GM12864 (cell line): ENCODE measurements around the gene RBM46.

Source experiments
- DNase-seq: peaks from one replicate; pipeline ENCODE4 v3.0.0-alpha.2; 2011; ENCODE audit warnings: low read depth
- H3K4me3 ChIP-seq: 2 replicates; pipeline ENCODE4 v1.5.1; 2011; ENCODE audit warnings: mild to moderate bottlenecking, low read depth, low read length, control low read depth
- TF ChIP-seq, protein P1 (sequence below): IDR thresholded peaks from 2 replicates; pipeline ENCODE4 v1.5.1; 2011; ENCODE audit warnings: low read depth, mild to moderate bottlenecking, moderate library complexity, low read length, control low read depth, inconsistent platforms; ENCODE audit errors: missing control alignments

RBM46 gene, protein sequence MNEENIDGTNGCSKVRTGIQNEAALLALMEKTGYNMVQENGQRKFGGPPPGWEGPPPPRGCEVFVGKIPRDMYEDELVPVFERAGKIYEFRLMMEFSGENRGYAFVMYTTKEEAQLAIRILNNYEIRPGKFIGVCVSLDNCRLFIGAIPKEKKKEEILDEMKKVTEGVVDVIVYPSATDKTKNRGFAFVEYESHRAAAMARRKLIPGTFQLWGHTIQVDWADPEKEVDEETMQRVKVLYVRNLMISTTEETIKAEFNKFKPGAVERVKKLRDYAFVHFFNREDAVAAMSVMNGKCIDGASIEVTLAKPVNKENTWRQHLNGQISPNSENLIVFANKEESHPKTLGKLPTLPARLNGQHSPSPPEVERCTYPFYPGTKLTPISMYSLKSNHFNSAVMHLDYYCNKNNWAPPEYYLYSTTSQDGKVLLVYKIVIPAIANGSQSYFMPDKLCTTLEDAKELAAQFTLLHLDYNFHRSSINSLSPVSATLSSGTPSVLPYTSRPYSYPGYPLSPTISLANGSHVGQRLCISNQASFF

DNA sequence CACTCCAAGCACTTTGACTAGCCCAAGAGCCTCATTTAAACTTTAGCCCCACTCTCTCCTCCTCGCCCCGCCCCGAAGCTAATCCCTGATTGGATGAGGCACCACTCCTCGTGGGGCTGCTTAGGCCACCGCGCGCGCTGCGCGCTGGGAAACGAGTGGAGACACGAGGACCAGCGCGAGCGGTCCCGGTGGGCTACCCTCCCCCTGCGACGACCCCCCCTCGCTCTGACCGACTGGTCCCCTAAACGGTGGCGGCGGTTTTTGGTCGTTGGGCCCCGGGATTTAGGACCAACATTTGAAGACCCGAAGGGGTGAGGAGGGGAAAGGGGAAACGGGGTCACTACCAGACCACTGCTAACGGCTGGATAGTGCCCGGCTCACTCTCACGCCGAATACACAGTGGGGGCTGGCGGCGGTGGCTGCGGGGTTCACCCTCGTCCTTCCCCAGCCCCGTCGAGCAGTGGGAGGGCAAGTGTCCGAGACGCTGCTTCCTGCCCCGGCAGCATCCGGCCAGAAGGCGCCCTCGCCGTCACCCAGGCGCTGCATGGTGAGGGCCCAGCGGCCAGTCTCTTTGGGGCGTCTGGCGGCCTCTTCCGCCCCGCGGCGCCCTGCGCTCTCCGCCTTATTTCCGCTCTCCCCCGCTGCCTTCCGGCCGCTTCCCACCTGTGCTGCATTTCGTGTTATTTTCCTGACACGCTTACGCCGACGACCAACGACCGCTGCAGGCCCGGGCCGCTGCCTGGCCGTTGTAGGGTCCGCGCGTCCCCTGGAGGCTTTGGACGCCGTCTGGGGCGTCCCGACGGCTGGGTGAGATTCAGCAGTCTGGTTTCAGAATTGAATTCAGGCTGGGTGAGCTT is at the start of gene RBM46:
RBM46 (plus strand) TSS at position 147 of the 857 bp plus-strand sequence. CDS start 15,481 bp downstream, outside the sequence.
- H3K4me3 ChIP-seq = no peak within 1 kb of the TSS
- TF ChIP-seq, protein P1, sequence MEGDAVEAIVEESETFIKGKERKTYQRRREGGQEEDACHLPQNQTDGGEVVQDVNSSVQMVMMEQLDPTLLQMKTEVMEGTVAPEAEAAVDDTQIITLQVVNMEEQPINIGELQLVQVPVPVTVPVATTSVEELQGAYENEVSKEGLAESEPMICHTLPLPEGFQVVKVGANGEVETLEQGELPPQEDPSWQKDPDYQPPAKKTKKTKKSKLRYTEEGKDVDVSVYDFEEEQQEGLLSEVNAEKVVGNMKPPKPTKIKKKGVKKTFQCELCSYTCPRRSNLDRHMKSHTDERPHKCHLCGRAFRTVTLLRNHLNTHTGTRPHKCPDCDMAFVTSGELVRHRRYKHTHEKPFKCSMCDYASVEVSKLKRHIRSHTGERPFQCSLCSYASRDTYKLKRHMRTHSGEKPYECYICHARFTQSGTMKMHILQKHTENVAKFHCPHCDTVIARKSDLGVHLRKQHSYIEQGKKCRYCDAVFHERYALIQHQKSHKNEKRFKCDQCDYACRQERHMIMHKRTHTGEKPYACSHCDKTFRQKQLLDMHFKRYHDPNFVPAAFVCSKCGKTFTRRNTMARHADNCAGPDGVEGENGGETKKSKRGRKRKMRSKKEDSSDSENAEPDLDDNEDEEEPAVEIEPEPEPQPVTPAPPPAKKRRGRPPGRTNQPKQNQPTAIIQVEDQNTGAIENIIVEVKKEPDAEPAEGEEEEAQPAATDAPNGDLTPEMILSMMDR = no peak
- DNase-seq = no peak

DNA sequence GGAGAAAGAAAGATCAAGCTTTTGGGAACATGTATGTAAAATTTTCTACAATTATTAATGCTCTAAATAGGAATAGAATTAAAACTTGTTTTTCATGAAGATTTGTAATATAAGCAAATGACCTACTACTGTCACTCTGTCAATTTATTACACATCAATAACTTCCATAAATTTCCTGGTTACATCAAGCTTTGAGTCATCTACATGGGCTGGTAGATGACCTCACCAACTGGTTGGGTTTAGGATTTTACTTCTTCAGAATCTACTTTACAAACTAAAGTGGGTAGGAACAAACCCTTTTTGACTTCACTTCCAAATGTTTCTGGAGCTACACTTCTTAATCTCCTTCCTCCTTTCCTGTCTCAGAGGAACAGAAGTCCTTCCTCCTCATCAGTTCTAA is 49.3 kb upstream of the RBM46 start:
- no peak overlapping the region for H3K4me3 ChIP-seq
- DNase-seq = no peak
- TF ChIP-seq, protein P1 = no peak

DNA sequence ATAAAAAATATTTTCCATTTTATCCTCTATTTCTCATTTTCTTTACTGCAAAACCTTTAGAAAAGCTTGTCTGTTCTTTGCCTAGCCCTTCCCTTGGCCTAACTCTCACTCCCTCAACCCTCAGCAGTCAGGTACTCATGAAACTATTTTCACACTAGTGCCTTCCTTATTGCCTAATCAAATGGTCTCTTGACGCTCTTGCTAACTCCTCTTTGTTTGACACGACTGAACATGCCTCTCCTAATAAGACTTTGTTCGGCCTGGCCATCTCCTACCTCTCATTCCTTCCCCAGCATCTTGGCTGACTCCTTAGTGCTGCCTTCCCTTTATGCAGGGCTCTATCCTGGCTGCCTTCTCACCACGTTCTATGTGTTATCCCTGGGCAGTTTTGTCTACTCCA is 48.4 kb upstream of the RBM46 start:
- DNase-seq = no peak
- H3K4me3 ChIP-seq = no peak overlapping the region
- TF ChIP-seq, protein P1 = no peak

DNA sequence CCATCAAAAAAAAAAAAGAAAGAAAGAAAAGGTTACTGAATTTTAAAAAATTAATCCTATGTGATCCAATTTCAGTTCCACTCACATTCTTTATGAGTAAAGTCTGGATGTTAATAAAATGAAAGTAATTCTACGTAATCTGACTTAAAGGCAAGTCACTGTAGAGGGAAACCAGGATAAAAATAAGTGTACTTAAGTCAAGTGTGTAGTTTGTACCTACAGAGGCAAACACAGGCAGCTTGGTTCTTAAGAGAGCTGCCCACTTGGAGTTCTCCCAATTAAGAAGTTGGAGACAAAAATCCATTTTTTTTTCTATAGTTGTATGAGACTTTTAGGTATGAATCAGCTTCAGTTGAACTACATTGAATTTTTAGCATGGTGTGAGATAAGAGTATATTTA is 44.3 kb upstream of the RBM46 start:
- TF ChIP-seq, protein P1 = no peak
- no peak overlapping the region for H3K4me3 ChIP-seq
- DNase-seq = no peak

DNA sequence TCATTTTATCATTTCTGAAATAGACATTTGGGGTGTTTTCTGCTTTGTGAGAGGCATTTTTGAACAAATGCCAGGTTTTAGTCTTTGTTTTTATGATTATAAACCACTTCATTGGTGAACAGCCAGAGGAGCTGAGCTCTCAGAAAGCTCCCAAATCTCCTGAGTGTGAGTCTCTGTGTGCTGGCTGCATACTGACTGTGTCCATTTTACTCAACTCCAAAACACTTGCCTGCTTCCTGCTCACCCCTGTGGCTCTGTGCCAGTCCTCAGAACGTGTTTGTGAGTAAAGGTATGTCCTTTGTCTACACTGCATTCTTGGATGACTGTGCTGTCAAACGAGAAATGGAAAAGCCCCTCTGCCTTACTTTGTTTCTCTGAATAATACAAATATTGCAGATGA is 42.6 kb upstream of the RBM46 start:
- DNase-seq = no peak
- TF ChIP-seq, protein P1 = no peak

DNA sequence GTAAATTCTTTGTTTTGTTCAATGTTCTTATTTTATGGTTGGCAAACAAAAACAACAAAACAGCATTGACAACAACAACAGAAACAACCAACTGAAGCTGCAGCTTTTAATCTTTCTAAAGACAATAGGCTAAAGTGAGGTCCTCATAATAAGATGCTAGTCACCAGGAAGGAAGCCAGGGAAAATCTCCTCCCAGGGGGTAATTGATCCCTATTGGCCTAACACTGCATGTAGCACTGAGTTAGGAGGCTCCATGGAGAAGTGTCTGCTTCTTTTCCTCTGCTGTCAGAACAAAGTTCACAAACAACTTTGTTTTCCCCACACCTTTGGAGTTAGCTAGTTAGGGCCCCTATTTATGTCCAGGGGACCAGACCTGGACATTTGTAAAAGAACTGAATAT is 42.0 kb upstream of the RBM46 start:
- TF ChIP-seq, protein P1 = no peak
- H3K4me3 ChIP-seq = no peak overlapping the region
- DNase-seq = no peak

More for the DNA sequence above, 42.6 kb upstream of the RBM46 start:
- H3K4me3 ChIP-seq = no peak overlapping the region
